Skin epidermis (tissue), 12 donors: ENCODE results near the gene ARMH3.

Source experiments
- H3K27ac ChIP-seq, 21 experiments: fragments of 200-600 bp; sonication (generic) in 11 of 21; one replicate each; pipeline ENCODE4 v1.5.0; 2020; ENCODE audit warnings: mild to moderate bottlenecking in 3 of 21, inconsistent platforms in 2 of 21, moderate library complexity in 2 of 21
- H3K4me3 ChIP-seq, 7 experiments: fragments of 200-600 bp; sonication (generic) in 2 of 7; one replicate each; pipeline ENCODE4 v1.5.0; 2020; ENCODE audit warnings: inconsistent platforms in 2 of 7, mild to moderate bottlenecking in 2 of 7, moderate library complexity in 1 of 7

ARMH3 gene

DNA sequence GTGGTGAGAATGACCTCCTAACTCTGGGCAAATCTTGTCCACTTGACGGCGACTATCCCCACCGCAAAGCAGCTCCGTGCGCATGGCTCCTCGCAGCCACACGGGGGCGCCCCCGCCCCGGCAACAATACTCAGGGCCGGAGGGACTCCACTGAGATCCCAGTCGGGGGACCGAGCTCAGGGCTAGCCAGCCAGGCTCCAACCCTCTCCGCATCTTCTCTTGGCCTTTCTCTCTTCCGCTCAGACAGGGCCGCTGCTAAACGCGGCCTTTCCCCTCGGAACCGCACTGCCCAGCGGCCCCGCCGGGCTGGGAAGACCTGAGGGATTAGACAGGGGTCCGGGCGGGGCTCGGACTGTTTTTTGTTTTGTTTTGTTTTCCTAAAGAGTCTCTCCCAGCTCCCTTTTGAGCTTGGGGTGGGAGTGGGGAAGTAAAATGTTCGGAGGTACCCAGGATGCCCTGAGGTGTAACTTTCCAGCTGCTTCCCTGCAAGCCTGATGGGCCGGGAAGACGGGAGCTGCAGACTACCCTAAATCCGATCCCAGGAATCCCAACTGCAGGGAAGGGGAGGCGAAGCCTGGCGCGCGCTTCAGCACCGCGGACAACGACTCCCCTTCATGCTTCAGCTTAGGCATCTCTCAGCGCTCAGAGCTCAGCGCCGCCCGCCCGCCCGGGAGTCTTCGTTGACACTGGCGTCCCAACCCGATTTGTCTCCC, 215.1 kb downstream of the ARMH3 start:
- Histone ChIP-seq H3K4me3 (peak overlapping the region in 6 of 7 experiments; percentile 0 to 33 (median 14)), H3K27ac (no peak overlapping the region)

DNA sequence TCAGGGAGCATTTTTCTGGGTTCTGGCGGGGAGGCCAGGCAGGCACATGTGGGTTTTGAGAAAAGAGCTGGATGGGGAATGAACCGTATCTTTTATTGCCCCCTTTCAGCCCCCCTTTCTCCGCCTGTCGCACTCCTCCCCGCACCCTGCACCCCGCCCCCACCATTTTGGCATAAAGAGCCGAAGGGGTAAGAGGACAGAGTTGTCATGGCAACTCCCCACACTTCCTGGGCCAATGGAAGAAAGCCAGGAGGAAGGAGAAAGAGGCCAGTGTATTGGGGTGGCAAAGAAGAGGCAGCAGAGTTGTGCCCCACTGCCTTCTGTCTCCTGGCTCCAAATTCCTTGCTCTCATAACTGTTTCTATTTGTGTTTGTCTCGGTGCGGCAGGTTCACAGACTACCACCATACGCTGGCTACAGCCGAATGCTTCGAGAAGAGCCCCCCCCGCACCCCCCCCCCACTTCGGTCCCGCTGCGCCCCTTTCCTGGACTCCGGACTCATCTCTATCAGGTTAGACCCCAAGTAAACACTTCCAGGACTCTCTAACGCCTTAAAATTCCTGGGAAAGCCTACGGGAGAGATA, 215.8 kb downstream of the ARMH3 start:
- Histone ChIP-seq H3K4me3 (peak overlapping the region; percentile 12 to 33 (median 25)), H3K27ac (peak overlapping the region in 1 of 21 experiments; percentile 30)

DNA sequence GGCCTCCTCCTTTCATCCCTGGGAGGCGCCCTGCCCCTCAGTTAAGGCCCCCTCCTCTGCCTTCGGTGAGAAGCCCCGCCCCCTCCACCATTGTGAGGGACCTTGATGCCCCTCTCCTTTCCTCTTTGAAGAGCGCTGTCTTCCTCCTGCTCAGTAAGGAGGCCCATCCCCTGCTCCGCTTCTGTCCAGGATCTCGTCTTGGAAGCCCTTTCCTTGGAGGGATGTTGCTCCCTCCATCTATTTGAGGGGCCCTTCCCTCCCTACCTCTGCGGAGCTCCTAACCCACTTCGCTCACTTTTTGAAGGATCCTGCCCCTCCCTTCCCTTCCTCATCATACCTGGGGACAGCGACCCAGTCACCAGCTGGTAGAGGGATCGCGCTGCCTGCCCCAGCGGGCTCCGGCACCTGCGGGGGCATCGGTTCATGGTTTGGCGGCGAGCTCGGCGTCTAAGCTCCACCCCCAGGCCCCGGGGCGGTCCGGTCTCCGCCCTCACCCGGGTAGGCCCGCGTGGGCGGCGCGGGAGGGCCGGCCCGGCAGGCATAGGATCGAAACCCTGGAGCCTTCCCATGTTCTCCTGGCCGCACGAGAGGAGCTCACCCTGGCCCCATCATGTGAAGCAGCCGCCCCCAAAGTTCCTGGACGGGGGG, 216.4 kb downstream of the ARMH3 start:
- Histone ChIP-seq H3K27ac (peak overlapping the region in 1 of 21 experiments; percentile 30), H3K4me3 (peak overlapping the region; percentile 12 to 33 (median 25))

DNA sequence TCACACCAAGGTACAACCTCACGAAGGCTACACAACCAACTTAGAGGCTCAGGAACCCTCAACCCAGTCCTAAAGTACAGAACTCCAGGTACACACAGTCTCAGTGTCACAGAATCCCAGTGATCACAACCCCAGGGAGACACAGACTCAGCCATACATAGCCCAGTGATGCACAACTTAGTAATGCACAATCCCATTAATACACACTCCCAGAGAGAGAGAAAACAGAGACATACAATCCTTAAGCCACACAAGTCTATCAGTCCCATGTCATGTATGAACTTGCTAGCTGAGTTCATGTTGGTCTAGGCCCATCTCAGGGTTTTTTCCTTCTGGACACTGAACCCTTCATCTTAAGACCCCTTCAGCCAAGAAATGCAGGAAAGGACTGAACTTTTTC, 217.0 kb downstream of the ARMH3 start:
- H3K4me3 ChIP-seq = no peak overlapping the region
- no peak overlapping the region for H3K27ac ChIP-seq

DNA sequence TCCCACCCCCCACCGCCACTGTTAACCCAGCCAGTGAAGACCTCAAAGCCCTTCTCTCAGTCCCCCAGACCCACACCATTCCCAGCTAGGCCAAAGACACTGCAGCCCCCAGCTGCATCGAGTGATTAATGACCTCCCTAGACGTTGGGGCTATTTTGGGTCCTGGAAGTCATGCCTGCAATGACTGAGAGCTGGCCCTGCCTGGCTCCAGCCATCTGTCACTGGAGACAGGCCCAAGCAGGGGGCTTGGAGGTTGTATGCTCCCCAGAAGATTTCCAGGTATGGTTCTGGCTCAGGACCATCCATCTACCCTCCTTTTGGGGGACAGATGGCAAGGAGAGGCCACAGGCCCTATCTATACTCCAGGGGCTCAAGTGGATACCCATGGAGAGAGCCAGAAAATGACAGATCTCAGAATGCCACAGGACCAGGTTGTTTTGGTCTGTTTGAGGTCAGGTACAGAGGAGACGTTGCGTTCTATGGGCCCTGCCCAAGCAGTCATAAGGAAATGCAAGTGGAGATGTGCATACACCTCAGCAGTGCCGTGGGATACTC, 217.5 kb downstream of the ARMH3 start:
- no peak overlapping the region for H3K27ac ChIP-seq
- H3K4me3 ChIP-seq = no peak overlapping the region

DNA sequence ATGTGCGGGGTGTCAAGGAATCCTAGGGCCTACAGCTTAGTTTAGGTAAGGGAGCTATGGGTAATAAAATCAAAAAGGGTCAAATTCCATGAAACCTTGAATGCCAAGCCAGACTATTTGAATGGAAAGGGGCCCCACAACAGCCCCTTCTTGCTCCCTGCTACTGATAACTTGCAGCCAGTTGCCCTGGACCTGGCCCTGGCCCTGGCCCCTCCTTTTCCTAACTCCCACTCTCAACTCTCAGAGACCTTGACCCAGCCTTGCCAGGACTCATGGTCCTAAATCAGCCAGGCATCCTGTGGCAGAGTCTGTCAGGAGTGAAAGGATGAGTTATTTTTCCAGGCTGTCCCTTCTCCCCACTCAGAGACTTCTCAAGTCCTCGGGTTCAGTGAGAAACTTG, 218.2 kb downstream of the ARMH3 start:
- H3K4me3 ChIP-seq = no peak overlapping the region
- no peak overlapping the region for H3K27ac ChIP-seq

DNA sequence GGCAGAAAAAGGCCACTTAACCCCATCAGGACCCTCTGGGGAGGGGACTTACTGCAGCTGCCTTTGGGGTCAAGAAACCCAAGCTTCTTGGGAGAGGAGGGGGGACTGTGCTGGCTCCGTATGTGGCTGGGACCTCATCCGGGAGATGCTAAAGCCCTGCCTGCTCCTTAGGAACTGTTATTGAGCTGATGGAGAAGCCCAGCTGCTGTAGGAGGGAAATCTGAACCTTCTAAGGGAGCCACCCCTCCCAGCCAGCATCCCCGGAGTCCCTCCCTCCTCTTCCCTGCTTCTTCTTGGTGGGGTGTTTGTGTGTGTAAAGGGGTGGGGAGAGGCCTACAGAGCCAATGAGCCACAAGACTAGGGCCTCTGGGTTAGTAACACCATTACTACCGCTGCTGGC, 220.6 kb downstream of the ARMH3 start:
- Histone ChIP-seq H3K27ac (no peak overlapping the region), H3K4me3 (no peak overlapping the region)

DNA sequence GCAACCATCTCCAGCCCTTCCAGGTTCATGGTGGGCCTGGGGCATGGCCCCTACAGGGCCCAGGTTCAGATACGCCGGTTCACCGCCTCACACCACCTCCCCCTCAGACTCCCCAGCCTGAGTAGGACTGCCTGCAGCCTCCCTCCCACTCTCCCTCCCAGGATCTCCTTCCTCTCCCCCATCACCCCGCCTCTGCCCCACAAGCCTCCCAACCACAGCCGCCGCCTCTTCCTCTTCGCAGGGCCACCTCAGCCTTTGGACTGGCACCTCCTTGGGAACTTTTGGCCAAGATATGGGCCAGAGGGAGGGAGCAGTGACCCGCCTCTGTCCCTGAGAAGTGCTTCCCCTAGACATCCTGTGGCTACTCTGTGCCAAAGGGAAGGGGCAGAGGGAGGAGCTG, 221.6 kb downstream of the ARMH3 start:
- Histone ChIP-seq H3K27ac (no peak overlapping the region), H3K4me3 (no peak overlapping the region)

DNA sequence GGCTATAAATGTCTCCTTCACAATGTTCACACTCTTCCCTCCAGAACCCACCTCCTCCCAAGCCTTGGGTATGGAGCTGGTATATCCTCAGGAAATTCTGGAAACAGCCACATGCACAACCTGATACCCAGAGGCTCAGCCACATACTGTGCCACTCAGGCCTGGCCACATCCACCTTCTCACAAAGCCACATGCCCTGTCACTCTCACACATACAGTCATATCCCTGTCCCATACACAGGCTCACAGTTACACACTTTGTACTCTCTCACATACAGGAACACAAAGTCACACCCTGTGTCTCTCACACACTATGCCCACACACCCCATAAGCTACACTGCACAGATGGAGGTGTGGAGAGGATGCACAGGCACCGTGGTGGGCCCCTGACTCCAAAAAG, 222.5 kb downstream of the ARMH3 start:
- H3K27ac ChIP-seq = no peak overlapping the region
- no peak overlapping the region for H3K4me3 ChIP-seq

DNA sequence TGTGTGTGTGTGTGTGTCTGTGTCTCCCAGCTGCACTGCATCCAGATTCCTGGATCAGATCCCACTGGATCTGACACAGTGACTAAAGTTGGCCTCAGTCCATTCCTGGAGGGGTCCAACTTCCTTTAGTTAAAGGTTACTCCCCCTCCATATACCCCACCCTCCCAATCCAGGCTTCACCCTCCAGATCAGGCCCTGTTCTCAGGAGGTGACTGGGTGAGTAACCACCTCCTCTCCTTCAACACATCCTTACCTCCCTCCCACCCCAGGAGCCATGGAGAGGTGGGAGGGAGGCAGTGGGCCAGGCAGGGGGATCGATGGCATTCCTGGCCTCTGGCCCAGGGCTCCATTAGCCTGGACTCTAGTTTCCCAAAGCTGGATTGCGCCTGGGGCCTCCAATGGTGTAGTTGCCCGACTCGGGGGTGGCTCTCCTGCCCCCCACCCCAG, 223.6 kb downstream of the ARMH3 start:
- no peak overlapping the region for H3K4me3 ChIP-seq

DNA sequence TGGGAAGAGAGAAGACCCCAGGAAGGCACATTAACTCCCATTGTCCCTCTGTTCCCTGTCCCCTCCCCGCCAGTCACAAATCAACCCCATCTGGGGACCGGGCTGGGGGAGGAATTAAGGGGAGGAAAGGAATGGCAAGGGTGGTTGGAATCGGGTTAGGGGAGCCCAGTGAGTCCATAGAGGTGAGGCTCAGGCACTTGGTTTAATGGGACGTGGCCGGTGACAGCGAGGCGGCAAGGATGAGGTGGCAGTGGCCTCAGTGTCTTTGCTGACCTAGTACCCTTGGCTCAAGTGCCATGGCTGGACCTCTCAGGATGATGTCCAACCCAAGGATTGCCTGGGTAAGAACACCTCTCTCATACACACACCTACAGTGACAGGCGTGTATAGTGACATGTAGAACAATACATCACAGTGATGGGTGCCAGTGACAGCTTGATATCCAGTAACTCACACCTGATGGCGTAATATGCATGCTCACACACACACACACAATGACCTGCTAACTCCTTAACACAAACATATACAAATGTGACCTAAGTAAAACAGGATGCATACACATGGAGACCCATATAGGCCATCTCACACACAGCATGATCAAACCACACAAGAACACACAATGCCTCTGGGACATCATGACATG, 224.7 kb downstream of the ARMH3 start:
- H3K27ac ChIP-seq = peak overlapping the region in 19 of 21 experiments; percentile 35 to 89 (median 69)
- peak overlapping the region; percentile 31 to 48 (median 40) for H3K4me3 ChIP-seq

More for the DNA sequence above, 223.6 kb downstream of the ARMH3 start:
- H3K27ac ChIP-seq = peak overlapping the region in 2 of 21 experiments; percentile 32 to 37

DNA sequence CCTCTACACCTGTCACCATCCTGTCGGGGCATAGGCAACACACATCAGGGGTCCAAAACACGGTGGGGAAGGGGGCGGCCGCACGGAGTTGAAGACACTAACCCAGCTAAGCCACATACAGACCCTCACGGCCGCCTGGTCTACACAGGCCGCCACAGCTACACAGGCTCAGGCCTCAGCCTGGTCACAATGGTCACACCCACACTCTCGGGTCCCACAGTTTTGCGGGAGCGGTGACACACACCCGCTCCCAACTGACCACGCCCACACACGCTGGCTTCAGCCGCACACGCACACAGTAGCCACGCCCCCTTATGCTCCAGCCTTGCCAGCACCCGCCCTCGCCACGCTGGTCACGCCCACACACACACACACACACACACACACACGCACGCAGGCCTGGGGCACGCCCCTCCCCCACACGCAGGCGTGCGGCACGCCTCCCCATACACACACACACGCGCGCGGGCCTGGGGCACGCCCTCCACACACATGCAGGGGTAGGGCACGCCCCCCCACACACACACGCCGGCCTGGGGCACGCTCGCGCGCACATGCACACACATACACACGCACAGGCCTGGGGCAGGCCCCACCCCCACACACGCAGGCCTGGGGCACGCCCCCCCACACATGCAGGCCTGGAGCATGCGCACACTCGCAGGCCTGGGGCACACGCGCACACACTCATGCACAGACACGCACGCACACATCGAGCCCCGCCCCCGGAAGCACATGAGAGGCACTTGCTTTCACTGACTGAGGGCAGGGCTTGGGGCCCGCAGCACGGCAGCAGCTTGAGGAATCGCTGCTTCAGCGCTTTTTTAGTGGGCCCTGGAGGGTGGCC, 225.4 kb downstream of the ARMH3 start:
- Histone ChIP-seq H3K4me3 (peak overlapping the region; percentile 31 to 48 (median 40)), H3K27ac (peak overlapping the region in 19 of 21 experiments; percentile 37 to 89 (median 69))

DNA sequence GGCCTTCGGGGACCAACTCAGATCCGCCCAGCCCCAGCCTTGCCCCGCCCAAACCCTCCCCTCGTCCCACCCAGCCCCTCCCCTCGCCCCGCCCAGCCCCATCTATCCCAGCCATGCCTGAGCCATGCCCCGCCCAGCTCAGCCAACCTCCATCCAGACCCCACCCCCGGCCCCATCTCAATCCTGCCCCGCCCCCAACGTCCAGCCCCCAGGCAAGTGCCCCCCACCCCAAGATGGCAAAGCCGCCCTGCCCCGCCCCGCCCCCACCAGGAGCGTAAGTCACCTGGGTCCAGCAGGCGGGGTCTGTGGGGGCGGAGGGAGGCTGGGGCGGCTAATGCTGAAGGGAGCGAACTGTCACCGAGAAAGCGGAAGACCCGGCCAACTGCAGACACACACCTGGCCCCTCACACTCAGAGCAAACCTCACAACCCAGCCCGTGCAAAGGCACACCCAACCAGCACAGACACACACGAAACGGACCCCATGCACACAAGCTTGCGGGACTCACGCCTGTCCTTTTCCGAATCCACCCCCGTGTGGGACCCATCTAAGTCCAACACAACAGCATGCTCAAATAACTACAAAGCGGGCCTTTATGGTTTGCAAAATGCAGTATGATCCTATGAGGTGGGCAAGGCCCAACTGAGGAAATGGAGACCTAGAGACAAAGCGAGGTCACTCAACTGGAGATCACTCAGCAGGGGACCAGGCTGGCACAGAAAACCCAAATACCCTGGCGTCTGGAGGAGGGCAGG, 226.2 kb downstream of the ARMH3 start:
- peak overlapping the region; percentile 31 to 48 (median 40) for H3K4me3 ChIP-seq
- H3K27ac ChIP-seq = peak overlapping the region in 16 of 21 experiments; percentile 16 to 89 (median 62)

DNA sequence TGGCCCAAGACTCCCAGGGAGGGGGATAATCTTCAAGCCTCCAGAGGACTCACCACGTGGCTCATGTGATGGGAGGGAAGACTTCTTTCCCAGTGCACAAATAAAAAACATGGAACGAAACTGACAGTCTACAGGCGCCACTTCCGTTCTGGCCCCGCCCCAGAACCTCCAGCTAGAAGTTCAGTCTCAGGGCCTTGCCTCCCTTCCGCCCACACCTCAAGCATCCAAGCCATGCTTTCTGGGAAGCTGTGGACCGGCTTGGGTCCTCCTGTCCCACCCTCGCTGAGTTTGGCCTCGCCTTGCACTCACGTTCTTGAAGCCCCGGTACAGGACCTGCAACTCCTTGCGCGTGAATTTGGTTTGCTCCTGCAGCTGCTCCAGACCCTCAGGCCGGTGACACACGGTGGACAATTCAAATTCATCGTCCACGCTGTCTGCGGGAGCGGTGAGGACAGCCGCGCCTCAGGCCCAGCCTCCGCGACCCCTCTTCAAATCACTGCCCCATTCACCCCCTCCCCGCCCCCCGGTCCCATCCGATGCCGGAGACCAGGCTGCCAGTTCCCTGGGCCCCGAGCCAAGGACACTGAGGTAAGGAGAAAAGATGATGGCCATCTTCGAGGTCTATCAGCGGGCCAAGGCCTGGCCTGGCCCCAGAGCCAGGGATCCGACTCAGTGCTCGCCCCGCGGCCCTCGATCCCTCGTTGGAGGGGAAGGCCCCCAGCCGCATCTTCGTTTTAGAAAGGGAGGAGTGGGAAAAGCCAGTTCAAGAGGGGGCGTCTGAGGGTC, 227.0 kb downstream of the ARMH3 start:
- H3K4me3 ChIP-seq = peak overlapping the region in 5 of 7 experiments; percentile 14 to 48 (median 39)
- H3K27ac ChIP-seq = peak overlapping the region in 8 of 21 experiments; percentile 16 to 49 (median 23)

DNA sequence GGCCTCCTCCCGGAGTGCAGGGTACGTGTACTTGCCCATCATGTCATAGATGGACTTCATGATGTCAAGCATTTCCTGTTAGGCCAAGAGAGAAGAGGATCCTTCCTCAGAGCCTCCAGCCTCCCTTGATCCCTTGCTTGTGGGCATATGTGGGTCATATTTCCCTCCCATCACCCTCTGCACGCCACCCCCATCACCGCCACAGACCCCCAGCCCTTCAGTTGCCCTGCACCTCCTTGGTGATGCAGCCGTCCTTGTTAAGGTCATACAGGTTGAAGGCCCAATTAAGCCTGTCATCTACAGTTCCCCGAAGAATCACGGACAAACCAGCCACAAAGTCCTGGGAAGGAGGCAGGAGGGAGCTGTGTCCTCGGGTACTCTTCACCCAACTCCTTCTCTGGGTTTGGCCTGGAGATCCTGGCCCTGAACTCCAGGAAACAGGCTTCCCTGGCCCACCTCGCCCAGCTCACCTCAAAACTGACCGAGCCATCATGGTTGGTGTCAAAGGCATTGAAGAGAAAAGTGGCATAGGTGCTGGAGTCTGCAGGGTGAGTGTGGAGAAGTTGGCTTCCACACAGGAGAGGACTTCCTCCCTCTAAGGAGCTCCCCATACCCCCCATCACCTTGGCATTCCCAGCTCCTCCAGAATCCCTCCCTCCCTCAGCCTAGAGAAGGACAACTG, 227.9 kb downstream of the ARMH3 start:
- no peak overlapping the region for H3K4me3 ChIP-seq
- no peak overlapping the region for H3K27ac ChIP-seq

DNA sequence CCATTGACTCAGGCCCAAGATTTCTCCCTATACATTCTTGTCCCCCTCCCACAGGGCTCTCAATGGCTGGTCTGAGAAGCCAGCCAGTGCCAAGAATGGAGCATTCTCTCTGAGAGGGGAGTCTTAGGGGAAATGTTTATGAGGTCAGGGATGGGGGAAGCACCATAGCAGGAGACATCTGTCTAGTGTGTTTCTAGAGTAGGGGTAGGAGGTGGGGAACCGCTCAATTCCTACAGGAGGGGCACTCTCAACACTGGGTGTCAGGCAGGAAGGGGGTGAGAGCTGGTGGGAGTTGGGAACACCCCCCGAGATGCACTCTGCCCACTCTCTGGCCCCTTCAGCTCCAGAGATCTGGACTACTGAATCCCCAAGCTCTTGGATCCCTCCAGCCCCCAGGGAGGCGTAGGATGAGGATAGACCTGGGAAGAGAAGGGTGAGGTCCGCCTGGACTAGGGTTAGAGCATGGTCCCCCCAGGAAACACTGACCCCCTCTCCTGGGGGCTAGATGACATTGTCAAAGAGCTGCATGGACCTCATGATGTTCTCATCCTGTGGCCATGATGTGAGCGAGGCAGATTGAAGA, 229.0 kb downstream of the ARMH3 start:
- H3K27ac ChIP-seq = no peak overlapping the region
- no peak overlapping the region for H3K4me3 ChIP-seq

DNA sequence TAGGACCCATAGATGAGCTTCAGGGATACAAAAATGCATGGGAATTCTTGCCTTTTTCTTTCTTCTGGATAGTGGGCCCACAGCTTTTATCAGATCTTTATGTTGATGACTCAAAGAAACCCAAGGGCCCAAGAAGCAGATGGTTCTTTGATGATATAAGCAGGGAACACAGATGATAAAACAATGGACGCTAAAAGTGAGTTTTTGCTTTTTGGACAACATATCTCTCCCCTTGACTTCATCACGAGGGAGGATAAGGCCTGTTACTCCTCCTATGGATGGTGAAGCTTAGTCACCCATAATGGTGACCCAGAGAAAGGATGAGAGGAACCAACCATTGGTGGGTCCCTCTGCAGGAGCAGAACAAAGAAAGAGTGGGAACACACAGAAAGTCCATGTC, 231.2 kb downstream of the ARMH3 start:
- no peak overlapping the region for H3K4me3 ChIP-seq
- no peak overlapping the region for H3K27ac ChIP-seq
